K562 (cell line): ENCODE data around the gene C1QC. TPM values are rescaled to one million over a fixed set of nuclear protein-coding genes. Genes with fewer than 3 reads are reported as not detected.

Experiments used
- ATAC-seq: fragments of 200-7000 bp; cut with Tn5 transposase; 3 replicates; pipeline ENCODE4 v1.9.1; 2020; ENCODE audit warnings: moderate library complexity
- BruUV-seq: library from RNA; stranded (reverse); fragments of 400-500 nt; replicated peaks from 2 replicates; lab custom pipeline; 2021; lab: Mats Ljungman, UMichigan
- CTCF ChIA-PET: fragments of 300-600 bp; formaldehyde crosslinking; extraction: SDS; loops from one replicate; lab custom pipeline; 2021; ENCODE audit warnings: low intra/inter-chr PET ratio; lab: Yijun Ruan, JAX
- POLR2A ChIA-PET: fragments of 300-600, 350-650 bp; sonication (Branson Sonifier 250); formaldehyde crosslinking; extraction: SDS; loops from one replicate; lab custom pipeline; 2021; ENCODE audit warnings: antibody characterized with exemption, inconsistent platforms; lab: Yijun Ruan, JAX
- DNase-seq, 4 experiments: peaks; one replicate each; pipeline versions ENCODE4 v3.0.0 to v3.0.0-alpha.2; 2011 to 2018; ENCODE audit warnings: low spot score in 3 of 4, mixed read lengths in 3 of 4; ENCODE audit errors: extremely low read depth in 1 of 4
- FAIRE-seq: peaks from 2 replicates; lab custom pipeline; 2011; peaks lifted over from hg19 to GRCh38; lab: Jason Lieb, UNC
- H2AFZ ChIP-seq: 2 replicates; pipeline ENCODE4 v1.6.0; 2011; ENCODE audit warnings: low read depth, low read length, control low read depth, inconsistent platforms
- H3K27ac ChIP-seq: fragments of 200-600 bp; 3 replicates; pipeline ENCODE4 v1.8.0; 2011; ENCODE audit warnings: low read depth, mild to moderate bottlenecking, control low read depth, inconsistent platforms, low read length, moderate library complexity, mixed read lengths; ENCODE audit errors: extremely low read depth
- H3K27me3 ChIP-seq, 2 experiments: fragments of 300-600 bp in 1 of 2; 2 replicates in 1 of 2; 3 replicates in 1 of 2; pipeline versions ENCODE4 v1.6.0 to v1.8.0; 2011; ENCODE audit warnings: inconsistent platforms in 2 of 2, low read length in 2 of 2, mild to moderate bottlenecking in 1 of 2, mixed read lengths in 1 of 2, moderate library complexity in 1 of 2; ENCODE audit not compliant: control insufficient read depth in 2 of 2, insufficient read depth in 2 of 2
- H3K36me3 ChIP-seq: fragments of 300-600 bp; 3 replicates; pipeline ENCODE4 v1.8.0; 2011; ENCODE audit warnings: mild to moderate bottlenecking, low read length, inconsistent platforms; ENCODE audit not compliant: control insufficient read depth, insufficient read depth
- H3K4me1 ChIP-seq, 2 experiments: fragments of 200-600 bp in 1 of 2; replicated peaks in 1 of 2; 2 replicates in 1 of 2; 3 replicates in 1 of 2; pipeline versions ENCODE4 v1.5.1 to v1.8.0; 2011; ENCODE audit warnings: inconsistent platforms in 2 of 2, low read length in 2 of 2, mild to moderate bottlenecking in 1 of 2, mixed read lengths in 1 of 2, moderate library complexity in 1 of 2; ENCODE audit not compliant: control insufficient read depth in 2 of 2, insufficient read depth in 2 of 2
- H3K4me2 ChIP-seq: 2 replicates; pipeline ENCODE4 v1.6.1; 2011; ENCODE audit warnings: low read length, control low read depth, inconsistent platforms, mixed read lengths; ENCODE audit not compliant: insufficient read depth
- H3K4me3 ChIP-seq: fragments of 200-600 bp; sonication (generic), shearing (Covaris generic); 2 replicates; pipeline ENCODE4 v1.5.1; 2016; ENCODE audit warnings: control low read depth, inconsistent platforms
- H3K79me2 ChIP-seq: fragments of 200-600 bp; 3 replicates; pipeline ENCODE4 v1.8.0; 2011; ENCODE audit warnings: low read length, inconsistent platforms; ENCODE audit not compliant: control insufficient read depth, insufficient read depth
- H3K9ac ChIP-seq, 2 experiments: 2 replicates each; pipeline versions ENCODE4 v1.6.0 to v1.6.1; 2011; ENCODE audit warnings: low read depth in 2 of 2, low read length in 2 of 2, control low read depth in 1 of 2, inconsistent platforms in 1 of 2, mild to moderate bottlenecking in 1 of 2, mixed read lengths in 1 of 2; ENCODE audit not compliant: insufficient read depth in 1 of 2
- H3K9me1 ChIP-seq: one replicate; pipeline ENCODE4 v1.6.0; 2011; ENCODE audit warnings: inconsistent platforms, mild to moderate bottlenecking, low read length, moderate library complexity; ENCODE audit not compliant: control insufficient read depth, insufficient read depth
- H3K9me3 ChIP-seq: replicated peaks from 2 replicates; pipeline ENCODE4 v1.5.1; 2011; ENCODE audit warnings: low read depth, low read length, inconsistent platforms; ENCODE audit not compliant: control insufficient read depth, insufficient read depth
- H4K20me1 ChIP-seq: replicated peaks from 2 replicates; pipeline ENCODE4 v1.6.1; 2011; ENCODE audit warnings: low read length, inconsistent platforms, mixed read lengths; ENCODE audit not compliant: control insufficient read depth, insufficient read depth
- BCOR ChIP-seq: fragments of 450-650 bp; IDR thresholded peaks from 2 replicates; pipeline ENCODE4 v1.6.1; 2016
- CEBPG ChIP-seq, 3 experiments: fragments of 200-800 bp in 1 of 3; sonication (Bioruptor generic) in 1 of 3; sonication (generic) in 1 of 3; formaldehyde crosslinking in 1 of 3; IDR thresholded peaks in 2 of 3; conservative IDR thresholded peaks in 1 of 3; 2 replicates each; pipeline versions ENCODE4 v1.6.1 to v1.8.0; 2016 to 2022; ENCODE audit warnings: missing compliant biosample characterization in 2 of 3, missing genetic modification characterization in 2 of 3, mild to moderate bottlenecking in 1 of 3, missing genetic modification reagents in 1 of 3
- ELF1 ChIP-seq: fragments of 200-800 bp; sonication (Bioruptor generic); IDR thresholded peaks from 2 replicates; pipeline ENCODE4 v1.6.1; 2016; ENCODE audit warnings: missing genetic modification characterization, missing compliant biosample characterization
- NCOA4 ChIP-seq: fragments of 450-650 bp; IDR thresholded peaks from 2 replicates; pipeline ENCODE4 v1.6.1; 2018; ENCODE audit warnings: mild to moderate bottlenecking; ENCODE audit not compliant: partially characterized antibody
- NR2C1 ChIP-seq, 2 experiments: fragments of 450-650 bp; IDR thresholded peaks; 2 replicates each; pipeline ENCODE4 v1.6.1; 2017; ENCODE audit warnings: mild to moderate bottlenecking in 2 of 2, antibody characterized with exemption in 1 of 2, inconsistent platforms in 1 of 2, missing compliant biosample characterization in 1 of 2, missing genetic modification characterization in 1 of 2
- NR2C2 ChIP-seq, 2 experiments: fragments of 200-800 bp in 1 of 2; sonication (Bioruptor generic) in 1 of 2; sonication (generic) in 1 of 2; formaldehyde crosslinking in 1 of 2; IDR thresholded peaks; 2 replicates each; pipeline versions ENCODE4 v1.6.1 to v1.8.0; 2016 to 2022; ENCODE audit warnings: mild to moderate bottlenecking in 1 of 2, missing compliant biosample characterization in 1 of 2, missing genetic modification characterization in 1 of 2, missing genetic modification reagents in 1 of 2
- NRF1 ChIP-seq, 2 experiments: fragments of 450-650 bp; IDR thresholded peaks in 1 of 2; conservative IDR thresholded peaks in 1 of 2; 2 replicates each; pipeline ENCODE4 v1.6.1; 2014; ENCODE audit warnings: mild to moderate bottlenecking in 2 of 2
- TRIM24 ChIP-seq, 2 experiments: fragments of 450-650 bp; IDR thresholded peaks; 2 replicates each; pipeline ENCODE4 v1.6.1; 2016
- ZFP36 ChIP-seq: fragments of 150-350 bp; IDR thresholded peaks from 2 replicates; pipeline ENCODE4 v1.6.1; 2018; ENCODE audit warnings: low read length, low read depth; ENCODE audit not compliant: partially characterized antibody
- ZNF75A ChIP-seq: fragments of 450-650 bp; formaldehyde crosslinking; IDR thresholded peaks from 2 replicates; pipeline ENCODE4 v1.4.0; 2020; ENCODE audit warnings: mild to moderate bottlenecking
- ZNF764 ChIP-seq: fragments of 250-450 bp; sonication (Bioruptor Pico); IDR thresholded peaks from 2 replicates; pipeline ENCODE4 v1.4.0; 2020; ENCODE audit warnings: low read depth, mild to moderate bottlenecking, moderate library complexity
- WGBS: fragments of 100-300 bp; shearing (Covaris generic); methylation state at CpG from one replicate; pipeline ENCODE4 v1.1.6; 2016; ENCODE audit warnings: low coverage, mixed read lengths; ENCODE audit not compliant: insufficient coverage; ENCODE audit errors: missing lambda C conversion rate; 5-methylcytosine and 5-hydroxymethylcytosine counted together
- in situ Hi-C: fragments of 300-500 bp; cut with MboI; formaldehyde crosslinking; loops from 4 replicates; pipeline ENCODE4 v1.15.0; 2018; ENCODE audit warnings: inconsistent platforms, mixed read lengths
- intact Hi-C: fragments of 100-400 bp; cut with micrococcal nuclease; formaldehyde crosslinking; loops from 2 replicates; pipeline ENCODE4 v1.14.2; 2022
- polyA plus RNA-seq, 8 experiments: library from polyadenylated mRNA; depleted of rRNA in 4 of 8; stranded (reverse) in 5 of 8; unstranded in 3 of 8; fragments of >200 nt; fragmentation: Nextera tagmentation in 2 of 8; fragmentation: Illumina TruSeq in 1 of 8; extraction: Ambion mirVana in 2 of 8; extraction: Trizol in 1 of 8; gene quantifications; 2 replicates each; pipeline versions ENCODE4 v1.2.1 to v1.2.3, GENCODE V29; 2011 to 2014; ENCODE audit warnings: inconsistent platforms in 1 of 8, missing spikeins in 1 of 8
- total RNA-seq, 7 experiments: library from RNA; depleted of rRNA in 6 of 7; stranded (reverse); fragments of >200 nt in 6 of 7; fragmentation: Illumina TruSeq in 2 of 7; extraction: Trizol in 2 of 7; gene quantifications; 2 replicates each; pipeline versions ENCODE4 v1.2.1 to v1.2.3, GENCODE V29; 2011 to 2021; ENCODE audit warnings: low replicate concordance in 1 of 7
- TF ChIP-seq, protein P1 (sequence below), 2 experiments: fragments of 450-650 bp in 1 of 2; sonication (generic) in 1 of 2; formaldehyde crosslinking in 1 of 2; IDR thresholded peaks in 1 of 2; conservative IDR thresholded peaks in 1 of 2; 2 replicates each; pipeline versions ENCODE4 v1.6.1 to v1.8.1; 2016 to 2023; ENCODE audit warnings: mild to moderate bottlenecking in 2 of 2, moderate library complexity in 2 of 2, inconsistent platforms in 1 of 2, missing genetic modification reagents in 1 of 2

Gene C1QC
- total and polyA plus RNA-seq, 9 of the 15 experiments (the other 6 are each of a cell fraction or from before 2014, with no cell fraction given) = 0.69 TPM; not detected in 8

DNA sequence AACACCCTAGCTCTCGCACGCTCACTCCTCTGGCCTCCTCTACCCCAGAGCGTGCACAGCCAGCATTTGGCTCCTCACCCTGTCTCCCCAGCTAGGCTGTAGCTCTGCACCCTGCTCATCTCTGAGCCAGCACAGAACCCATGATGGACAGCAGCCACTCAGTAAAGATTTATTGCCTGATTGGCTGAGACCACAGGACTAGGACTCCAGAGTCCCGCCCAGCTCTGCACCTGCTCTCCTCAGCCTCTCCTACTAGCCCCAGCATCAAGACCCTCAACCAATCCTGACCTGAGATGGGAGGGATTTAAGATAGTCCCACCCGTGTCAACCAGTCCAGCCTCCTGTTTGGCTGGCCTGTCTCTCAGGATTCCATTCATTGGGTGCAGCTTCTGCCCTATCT is 18.9 kb downstream of the C1QC start (continued):
- TF ChIP-seq NCOA4 = no peak

DNA sequence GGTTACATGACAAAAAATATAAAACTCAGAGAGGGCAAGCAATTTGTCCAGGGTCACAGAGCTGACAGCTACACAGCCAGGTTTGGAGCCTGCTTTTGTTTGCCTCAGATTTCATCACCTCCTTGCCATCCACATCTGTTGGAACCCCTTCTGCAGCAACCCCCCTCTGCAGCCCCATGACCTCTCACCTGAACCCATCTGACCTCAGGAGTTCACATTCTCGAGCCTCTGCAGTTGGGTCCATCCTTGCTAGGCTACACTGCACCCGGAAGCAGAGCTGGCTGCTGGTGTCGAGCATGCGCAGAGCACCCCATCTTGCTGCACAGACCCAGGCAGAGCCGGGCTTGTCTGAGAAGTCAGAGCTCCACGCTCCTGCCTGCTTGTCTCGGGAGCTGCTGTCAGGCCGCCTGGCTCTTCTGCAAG is 19.6 kb downstream of the C1QC start:
- POLR2A ChIA-PET = interaction anchor here (0.5 to 0.7 kb wide), 3 partner anchors 11 to 194 kb away, joined by 3 read pairs; no protein-coding TSS in a partner anchor
- H3K9me3 ChIP-seq = no peaks in the 10 kb centered on the region

More for the DNA sequence above, 19.6 kb downstream of the C1QC start:
- Histone ChIP-seq H3K79me2 (no peaks in the 10 kb centered on the region), H3K36me3 (no peaks in the 10 kb centered on the region), H3K27me3 (peaks cover 3 to 44% of the 10 kb centered on the region in 2 experiments; a peak in 4 of 5 replicates), H3K4me1 (peaks cover 0 to 4% of the 10 kb centered on the region in 2 experiments; a peak in 1 of 5 replicates), H4K20me1 (peaks cover 6% of the 10 kb centered on the region), H3K4me3 (no peak overlapping the region), H3K4me2 (no peak overlapping the region), H3K27ac (no peak overlapping the region), H2AFZ (no peak overlapping the region; the same call in 1 of the 2 replicates), H3K9ac (no peak overlapping the region; a peak in 1 of 4 replicates), H3K9me1 (no peaks in the 10 kb centered on the region)
- ATAC-seq (peak; percentile 72), FAIRE-seq (no peak), DNase-seq (peak; percentile 25 to 55 (median 46))
- WGBS = 3% methylated on average over 5 of the region's 8 CpGs
- in situ Hi-C loops (no loop called here), intact Hi-C loops (no loop called here)
- BruUV-seq = no TSS peak
- no peak for TF ChIP-seq ZNF764
- TF ChIP-seq NRF1 (conservative IDR thresholded peaks at IDR 0.05 in 1 of 2, IDR thresholded peaks at IDR 0.05 in 1 of 2) = peak; percentile 92 to 94
- peak; percentile 52; the same call in 1 of the 2 replicates for TF ChIP-seq BCOR
- no peak for TF ChIP-seq NR2C2 (CRISPR knock-in tag; IDR thresholded peaks at IDR 0.05)
- peak; percentile 60 for TF ChIP-seq NR2C2 (tag; IDR thresholded peaks at IDR 0.05)
- peak; percentile 58 for TF ChIP-seq ZFP36
- no peak for TF ChIP-seq ZNF75A (CRISPR knock-in tag)
- peak; percentile 35; the same call in 1 of the 2 replicates for TF ChIP-seq NR2C1 (IDR thresholded peaks at IDR 0.05)
- TF ChIP-seq NR2C1 (tag; IDR thresholded peaks at IDR 0.05) = peak; percentile 64; the same call in 1 of the 2 replicates
- peak; percentile 31; the same call in 1 of the 2 replicates for TF ChIP-seq ELF1 (tag)
- peak; percentile 44; the same call in 1 of the 2 replicates for TF ChIP-seq CEBPG (CRISPR knock-in tag; IDR thresholded peaks at IDR 0.05)
- TF ChIP-seq CEBPG (tag; conservative IDR thresholded peaks at IDR 0.05 in 1 of 2, IDR thresholded peaks at IDR 0.05 in 1 of 2) = peak in 1 of 2 experiments; percentile 50; a peak in 1 of 4 replicates
- TF ChIP-seq TRIM24 (IDR thresholded peaks at IDR 0.05) = peak in 1 of 2 experiments; percentile 38; a peak in 2 of 4 replicates
- TF ChIP-seq, protein P1, sequence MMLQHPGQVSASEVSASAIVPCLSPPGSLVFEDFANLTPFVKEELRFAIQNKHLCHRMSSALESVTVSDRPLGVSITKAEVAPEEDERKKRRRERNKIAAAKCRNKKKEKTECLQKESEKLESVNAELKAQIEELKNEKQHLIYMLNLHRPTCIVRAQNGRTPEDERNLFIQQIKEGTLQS (IDR thresholded peaks at IDR 0.05) = peak; percentile 24; the same call in 1 of the 2 replicates
- TF ChIP-seq, protein P1 (CRISPR knock-in tag; conservative IDR thresholded peaks at IDR 0.05) = no peak
- CTCF ChIA-PET = no interaction called here
